Progenitor cell of endocrine pancreas (in vitro differentiated cells): Measurements from ENCODE around the gene SPTBN1. TPM values are rescaled to one million over a fixed set of nuclear protein-coding genes. Genes with fewer than 3 reads are reported as not detected.

ENCODE experiments used
- DNase-seq: peaks from one replicate; pipeline ENCODE4 v3.0.0; 2021; ENCODE audit warnings: low spot score; ENCODE audit not compliant: unreplicated experiment
- H3K27ac Mint-ChIP-seq: 2 replicates; pipeline ENCODE4 v1.8.0; 2021; ENCODE audit warnings: mild to moderate bottlenecking, moderate library complexity, mixed read lengths
- H3K27me3 Mint-ChIP-seq: 2 replicates; pipeline ENCODE4 v1.8.0; 2021; ENCODE audit warnings: mixed read lengths
- H3K36me3 Mint-ChIP-seq: 2 replicates; pipeline ENCODE4 v1.8.0; 2022; ENCODE audit warnings: mixed read lengths; ENCODE audit not compliant: insufficient read depth
- H3K4me1 Mint-ChIP-seq: 2 replicates; pipeline ENCODE4 v1.8.0; 2021; ENCODE audit warnings: low read depth, mixed read lengths
- H3K4me3 Mint-ChIP-seq: 2 replicates; pipeline ENCODE4 v1.8.0; 2021; ENCODE audit warnings: low read depth, mild to moderate bottlenecking, moderate library complexity, mixed read lengths
- H3K9me3 Mint-ChIP-seq: 2 replicates; pipeline ENCODE4 v1.8.0; 2021; ENCODE audit warnings: low read depth, mixed read lengths
- total RNA-seq: library from RNA; stranded (reverse); gene quantifications from 2 replicates; pipeline ENCODE4 v1.2.1, GENCODE V29; 2021
- TF ChIP-seq, protein P1 (sequence below): fragments of 200-600 bp; sonication (generic); IDR thresholded peaks from one replicate; pipeline ENCODE4 v1.5.0; 2021; ENCODE audit warnings: antibody characterized with exemption, mild to moderate bottlenecking; ENCODE audit not compliant: unreplicated experiment

SPTBN1 gene
- total RNA-seq, 1 donor from 2014 or later = 287 TPM

DNA sequence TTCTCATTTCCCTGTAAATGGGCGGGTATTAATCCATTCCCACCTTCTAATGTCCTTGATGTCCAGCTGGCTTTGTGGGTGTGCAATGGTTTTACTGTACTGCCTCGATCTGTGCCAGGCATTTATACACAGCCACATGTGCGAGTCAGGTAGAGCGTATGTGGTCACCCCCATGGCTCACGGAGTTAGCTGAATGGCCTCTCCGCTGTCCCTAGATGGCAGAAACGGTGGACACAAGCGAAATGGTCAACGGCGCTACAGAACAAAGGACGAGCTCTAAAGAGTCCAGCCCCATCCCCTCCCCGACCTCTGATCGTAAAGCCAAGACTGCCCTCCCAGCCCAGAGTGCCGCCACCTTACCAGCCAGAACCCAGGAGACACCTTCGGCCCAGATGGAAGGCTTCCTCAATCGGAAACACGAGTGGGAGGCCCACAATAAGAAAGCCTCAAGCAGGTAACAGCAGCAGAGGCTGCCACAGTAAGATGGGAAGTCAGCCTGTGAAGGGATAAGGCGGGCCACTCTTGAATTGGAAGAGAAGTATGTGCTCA lies 208.2 kb downstream of the SPTBN1 start:
- no peak overlapping the region for H3K4me3 Mint-ChIP-seq
- H3K4me1 Mint-ChIP-seq = no peaks in the 10 kb centered on the region
- TF ChIP-seq, protein P1, sequence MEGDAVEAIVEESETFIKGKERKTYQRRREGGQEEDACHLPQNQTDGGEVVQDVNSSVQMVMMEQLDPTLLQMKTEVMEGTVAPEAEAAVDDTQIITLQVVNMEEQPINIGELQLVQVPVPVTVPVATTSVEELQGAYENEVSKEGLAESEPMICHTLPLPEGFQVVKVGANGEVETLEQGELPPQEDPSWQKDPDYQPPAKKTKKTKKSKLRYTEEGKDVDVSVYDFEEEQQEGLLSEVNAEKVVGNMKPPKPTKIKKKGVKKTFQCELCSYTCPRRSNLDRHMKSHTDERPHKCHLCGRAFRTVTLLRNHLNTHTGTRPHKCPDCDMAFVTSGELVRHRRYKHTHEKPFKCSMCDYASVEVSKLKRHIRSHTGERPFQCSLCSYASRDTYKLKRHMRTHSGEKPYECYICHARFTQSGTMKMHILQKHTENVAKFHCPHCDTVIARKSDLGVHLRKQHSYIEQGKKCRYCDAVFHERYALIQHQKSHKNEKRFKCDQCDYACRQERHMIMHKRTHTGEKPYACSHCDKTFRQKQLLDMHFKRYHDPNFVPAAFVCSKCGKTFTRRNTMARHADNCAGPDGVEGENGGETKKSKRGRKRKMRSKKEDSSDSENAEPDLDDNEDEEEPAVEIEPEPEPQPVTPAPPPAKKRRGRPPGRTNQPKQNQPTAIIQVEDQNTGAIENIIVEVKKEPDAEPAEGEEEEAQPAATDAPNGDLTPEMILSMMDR = no peak
- H3K27ac Mint-ChIP-seq = peak overlapping the region; percentile 71
- H3K9me3 Mint-ChIP-seq = no peaks in the 10 kb centered on the region
- DNase-seq = no peak
- H3K27me3 Mint-ChIP-seq = no peaks in the 10 kb centered on the region
- peaks cover 44% of the 10 kb centered on the region for H3K36me3 Mint-ChIP-seq

GRCh38 chr2:54665436-54665856 lies 209.3 kb downstream of the SPTBN1 start:
- H3K27ac Mint-ChIP-seq = peak overlapping the region; percentile 83

GRCh38 chr2:54666131-54666633 lies 210.1 kb downstream of the SPTBN1 start:
- Mint-ChIP-seq H3K27me3 (no peaks in the 10 kb centered on the region), H3K4me3 (no peak overlapping the region), H3K9me3 (no peaks in the 10 kb centered on the region), H3K36me3 (peaks cover 53% of the 10 kb centered on the region), H3K27ac (peak overlapping the region; percentile 24), H3K4me1 (no peaks in the 10 kb centered on the region)
- TF ChIP-seq, protein P1 = no peak
- no peak for DNase-seq

More at GRCh38 chr2:54665436-54665856, 209.3 kb downstream of the SPTBN1 start:
- no peaks in the 10 kb centered on the region for H3K9me3 Mint-ChIP-seq
- no peak for DNase-seq
- H3K36me3 Mint-ChIP-seq = peaks cover 47% of the 10 kb centered on the region
- no peak overlapping the region for H3K4me3 Mint-ChIP-seq
- TF ChIP-seq, protein P1 = peak; percentile 68
- no peaks in the 10 kb centered on the region for H3K27me3 Mint-ChIP-seq
- H3K4me1 Mint-ChIP-seq = no peaks in the 10 kb centered on the region

GRCh38 chr2:54666634-54667265 lies 210.6 kb downstream of the SPTBN1 start:
- Mint-ChIP-seq H3K36me3 (peaks cover 52% of the 10 kb centered on the region), H3K4me3 (no peak overlapping the region)

DNA sequence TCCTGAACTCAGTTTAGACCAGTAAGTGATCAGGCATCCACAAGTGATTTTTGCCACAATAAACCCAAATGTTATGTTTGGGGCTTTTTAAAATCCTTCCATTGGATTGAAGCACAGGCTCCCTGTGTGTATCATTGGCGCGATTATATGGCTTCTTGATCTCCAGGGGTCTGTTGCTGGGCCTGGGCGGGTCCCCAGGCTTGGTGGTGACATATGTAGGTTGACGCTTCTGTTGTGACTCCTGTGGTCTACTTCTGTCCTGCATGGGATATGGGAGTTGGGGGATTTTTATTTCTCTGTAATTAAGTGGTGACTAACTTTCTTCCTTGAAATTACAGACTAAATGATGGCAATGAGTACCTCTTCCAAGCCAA lies 211.1 kb downstream of the SPTBN1 start:
- H3K27me3 Mint-ChIP-seq = no peaks in the 10 kb centered on the region
- TF ChIP-seq, protein P1 = no peak
- H3K4me1 Mint-ChIP-seq = no peaks in the 10 kb centered on the region
- H3K27ac Mint-ChIP-seq = no peak overlapping the region
- DNase-seq = no peak
- no peaks in the 10 kb centered on the region for H3K9me3 Mint-ChIP-seq
- no peak overlapping the region for H3K4me3 Mint-ChIP-seq
- H3K36me3 Mint-ChIP-seq = peaks cover 53% of the 10 kb centered on the region

More at GRCh38 chr2:54666634-54667265, 210.6 kb downstream of the SPTBN1 start:
- Mint-ChIP-seq H3K9me3 (no peaks in the 10 kb centered on the region), H3K27me3 (no peaks in the 10 kb centered on the region), H3K4me1 (no peaks in the 10 kb centered on the region), H3K27ac (no peak overlapping the region)
- TF ChIP-seq, protein P1 = no peak
- no peak for DNase-seq
